GM19099 (cell line): ENCODE results near the gene POC1B.

Source experiments
- POLR2A ChIP-seq: IDR thresholded peaks from 3 replicates; pipeline ENCODE4 v1.6.1; 2011; ENCODE audit warnings: low read depth; ENCODE audit not compliant: insufficient read length; ENCODE audit errors: extremely low read depth

Gene POC1B

DNA sequence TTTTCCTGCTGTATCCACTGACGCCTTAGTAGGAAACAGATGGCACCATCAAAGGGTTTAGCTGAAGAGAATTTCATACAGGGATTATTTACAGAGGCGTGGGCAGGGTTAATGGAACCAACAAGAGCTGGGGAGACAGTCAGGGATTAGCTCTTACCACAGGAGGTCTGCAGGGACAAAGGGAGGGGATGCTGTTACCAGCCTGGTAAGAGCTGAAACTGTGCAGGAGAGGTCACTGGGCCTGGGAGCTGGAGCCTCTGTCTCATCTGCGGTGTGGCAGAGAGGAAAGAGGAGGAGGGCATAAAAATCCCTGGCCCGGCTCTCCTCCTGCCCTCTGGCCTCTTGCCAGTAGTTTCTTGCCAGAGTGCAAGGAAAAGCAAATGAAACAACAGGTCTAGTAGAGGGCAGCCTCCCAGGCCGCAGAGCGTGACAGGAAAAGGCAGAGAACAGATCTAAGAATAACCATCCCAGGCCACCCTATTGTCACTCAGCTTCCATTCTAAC, 18.9 kb upstream of the POC1B start:
- no peak for TF ChIP-seq POLR2A

- no peak for TF ChIP-seq POLR2A
Measured at GRCh38 chr12:89544022-89544421, 18.2 kb upstream of the POC1B start.

- no peak for TF ChIP-seq POLR2A
Measured at GRCh38 chr12:89542912-89543592, 17.2 kb upstream of the POC1B start.

- no peak for TF ChIP-seq POLR2A
Measured at GRCh38 chr12:89542236-89542635, 16.4 kb upstream of the POC1B start.

DNA sequence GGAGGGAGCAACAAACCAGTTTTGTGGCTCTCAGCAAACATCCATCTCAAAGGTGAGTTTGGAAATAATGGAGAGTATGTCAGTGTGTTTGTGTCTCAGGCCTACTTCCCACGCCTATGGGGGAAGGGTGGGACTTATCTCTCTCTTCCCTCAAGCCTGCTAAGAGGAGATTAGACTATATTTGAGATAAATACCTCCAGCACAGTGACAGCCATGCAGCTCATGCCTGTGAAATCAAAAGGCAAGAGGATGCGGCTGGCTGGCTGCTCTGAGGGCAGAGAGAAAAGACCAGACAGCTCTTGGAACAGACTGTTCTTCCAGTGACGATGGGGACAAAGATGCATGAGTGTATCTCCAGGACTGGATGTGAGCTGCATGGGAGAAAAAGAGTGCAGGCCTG, 14.7 kb upstream of the POC1B start:
- TF ChIP-seq POLR2A: no peak

DNA sequence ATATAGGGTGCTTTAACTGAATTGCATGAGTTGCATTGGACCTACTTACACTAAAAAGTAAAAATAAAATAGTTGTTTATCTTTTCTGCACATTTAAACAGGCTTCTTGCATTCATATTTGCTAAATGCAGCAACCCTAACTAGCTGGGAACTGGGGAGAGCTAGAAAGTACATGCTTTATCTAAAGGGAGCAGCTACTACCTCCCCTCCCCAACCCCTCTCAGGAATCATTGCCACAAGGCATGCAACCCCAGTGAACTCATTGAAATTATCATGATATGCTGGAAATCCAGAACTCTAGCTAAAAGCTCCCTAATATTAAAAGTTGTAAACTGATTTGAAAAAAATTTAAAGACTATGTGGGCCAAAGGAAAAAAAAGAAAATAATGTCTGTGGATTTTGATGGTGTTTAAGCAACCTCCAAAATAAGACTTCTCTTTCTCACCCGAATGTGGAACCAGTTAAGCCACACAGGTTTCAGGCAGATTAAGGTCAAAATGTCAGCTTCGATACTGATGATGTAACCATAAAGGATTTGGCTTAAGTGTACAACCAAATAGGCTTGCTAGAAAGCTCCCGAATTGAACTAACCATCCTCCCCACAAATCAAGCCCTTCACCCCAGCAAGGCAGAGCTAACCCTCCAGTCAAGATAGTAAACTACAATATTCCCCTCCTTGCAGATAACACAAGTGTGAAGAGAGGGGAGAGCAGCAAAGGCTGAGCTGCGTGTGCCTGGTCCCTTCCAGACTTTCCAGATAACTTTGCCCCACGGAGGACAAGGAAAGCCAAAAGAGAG, 13.8 kb upstream of the POC1B start:
- TF ChIP-seq POLR2A: no peak

DNA sequence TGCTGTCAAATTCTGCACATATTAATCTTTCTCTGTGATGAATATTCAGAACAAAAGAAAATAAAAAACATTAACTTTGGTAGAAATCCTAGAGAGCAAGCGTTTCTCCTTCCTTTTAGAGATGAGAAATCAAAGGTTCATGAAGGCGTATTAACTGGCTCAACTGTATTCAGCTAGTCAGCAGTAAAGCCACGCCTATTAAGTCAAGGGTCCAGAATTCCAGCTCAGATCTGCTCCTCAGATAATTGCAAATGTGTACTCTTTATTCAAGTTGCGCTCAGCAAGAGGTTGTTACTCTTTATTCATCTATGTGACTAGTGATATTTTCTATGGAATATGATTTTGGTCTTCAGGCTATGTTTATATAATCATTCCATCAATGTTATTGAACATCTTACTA, 13.1 kb upstream of the POC1B start:
- TF ChIP-seq POLR2A: no peak

DNA sequence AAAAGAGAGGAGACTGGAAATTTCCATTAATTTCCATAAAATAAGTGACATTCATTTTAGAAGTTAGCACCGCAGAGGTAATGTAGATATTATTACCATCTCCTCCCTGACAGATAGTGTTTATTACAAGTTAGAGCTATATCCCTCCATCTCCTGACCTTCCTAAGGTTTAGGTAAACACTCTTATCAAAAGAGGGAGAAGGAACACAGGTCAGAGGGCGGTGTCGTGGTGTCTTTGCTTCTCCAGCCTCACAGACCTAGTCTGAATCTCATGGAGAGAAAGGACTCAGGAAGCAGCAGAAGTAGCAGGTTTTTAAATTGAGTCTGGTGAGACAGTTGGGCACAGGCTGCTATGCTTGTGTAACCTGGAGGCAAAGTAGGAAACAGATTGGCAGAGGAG, 11.5 kb upstream of the POC1B start:
- TF ChIP-seq POLR2A: no peak

- TF ChIP-seq POLR2A: no peak
Measured at GRCh38 chr12:89529738-89530137, 3.9 kb upstream of the POC1B start.

GRCh38 chr12:89528434-89528833, 2.6 kb upstream of the POC1B start:
- no peak for TF ChIP-seq POLR2A

- no peak for TF ChIP-seq POLR2A
Measured at GRCh38 chr12:89525305-89525823, 483 bp downstream of the POC1B start.

GRCh38 chr12:89524541-89525304, 1.1 kb downstream of the POC1B start, which contains the start of gene GALNT4:
TSS of gene GALNT4 (minus strand) at chr12:89524796. CDS start at chr12:89524549, 247 bp downstream.
- TF ChIP-seq POLR2A: peak; percentile 48

GRCh38 chr12:89523843-89524540, 1.9 kb downstream of the POC1B start:
- TF ChIP-seq POLR2A: no peak

DNA sequence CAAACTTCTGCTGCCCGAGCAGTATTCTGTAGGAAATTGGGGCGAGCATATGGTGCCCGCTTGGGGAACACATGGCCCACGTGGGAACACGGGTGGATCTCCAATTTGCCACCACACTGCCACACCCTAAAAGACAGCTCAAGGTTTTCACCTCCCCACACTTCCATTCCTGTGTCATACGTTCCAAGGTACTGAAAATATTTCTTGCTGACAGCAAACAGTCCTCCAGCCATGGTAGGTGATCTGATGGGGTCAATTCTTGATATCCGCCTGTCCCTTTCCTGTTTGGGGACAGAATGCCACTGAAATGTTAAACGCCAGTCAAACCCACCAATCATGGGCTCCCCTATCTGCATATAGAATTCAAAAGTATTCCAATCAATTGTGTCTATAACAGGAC, 2.5 kb downstream of the POC1B start:
- no peak for TF ChIP-seq POLR2A
